SH-SY5Y (cell line): ENCODE results near the gene NDUFS7.

ENCODE experiments used
- GATA2 ChIP-seq: IDR thresholded peaks from 2 replicates; pipeline ENCODE4 v1.6.1; 2011; ENCODE audit warnings: mild to moderate bottlenecking, low read depth, low read length
- GATA3 ChIP-seq: IDR thresholded peaks from 2 replicates; pipeline ENCODE4 v1.6.1; 2011; ENCODE audit warnings: low read depth, mild to moderate bottlenecking, low read length, moderate library complexity

DNA sequence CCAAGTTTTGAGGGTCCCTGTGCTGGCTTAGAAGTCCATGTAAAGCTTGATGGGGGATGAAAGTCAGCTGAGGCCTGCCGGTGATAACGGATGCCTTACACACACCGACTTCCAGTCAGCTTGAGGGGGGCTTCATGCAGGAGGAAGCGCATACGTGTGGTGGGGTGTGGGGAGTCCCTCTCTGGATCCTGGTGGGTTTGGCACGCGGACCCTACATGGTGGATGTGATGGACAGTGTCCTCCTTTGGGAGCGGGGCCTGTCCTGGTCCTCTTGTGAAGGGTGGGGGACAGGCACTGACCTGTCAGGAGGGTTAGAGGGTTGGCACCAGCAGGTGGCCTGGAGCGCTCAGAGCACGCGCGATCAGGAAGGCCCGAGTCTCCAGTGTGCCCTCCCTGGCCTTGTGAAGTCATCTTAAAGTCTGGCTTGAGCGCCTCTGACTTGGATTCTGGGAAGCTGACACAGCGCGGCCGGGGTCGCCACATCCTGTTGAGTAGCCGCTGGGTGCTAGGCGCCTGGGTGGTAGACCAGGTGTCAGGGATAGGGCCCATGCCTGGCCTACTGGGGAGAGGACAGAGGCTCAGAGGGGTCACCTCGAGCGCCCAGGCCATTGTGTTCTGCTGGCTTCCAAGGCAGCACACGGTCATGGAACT, 26.6 kb downstream of the NDUFS7 start:
- TF ChIP-seq GATA3, result no peak
- no peak for TF ChIP-seq GATA2
